Measurements from ENCODE around the gene RBMS3. TPM values are rescaled to one million over a fixed set of nuclear protein-coding genes. Genes with fewer than 3 reads are reported as not detected.

Gene RBMS3
- total RNA-seq, 1 experiment from 2014 or later, result 11.0 TPM

DNA sequence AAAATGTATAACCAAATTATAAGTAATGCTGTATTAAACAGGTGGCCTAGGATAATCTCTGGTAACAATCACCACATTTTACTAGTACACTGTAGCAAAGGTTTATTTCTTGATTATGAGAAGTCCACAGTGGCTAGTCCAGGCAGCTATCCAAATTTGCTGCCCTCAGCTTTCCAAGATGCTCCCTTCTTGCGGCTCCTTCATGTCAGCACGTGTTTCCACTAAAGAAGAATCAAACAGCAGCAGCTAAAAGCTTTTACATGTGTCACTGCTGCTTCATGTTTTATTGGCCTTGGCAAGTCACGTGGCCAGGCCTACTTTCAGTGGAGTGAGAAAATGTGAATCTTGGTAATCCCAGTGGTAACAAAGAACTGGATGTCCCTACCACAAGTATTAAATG, 5.6 kb upstream of the RBMS3 start:
- DNase-seq (ENCODE audit: low read depth), result no peak

DNA sequence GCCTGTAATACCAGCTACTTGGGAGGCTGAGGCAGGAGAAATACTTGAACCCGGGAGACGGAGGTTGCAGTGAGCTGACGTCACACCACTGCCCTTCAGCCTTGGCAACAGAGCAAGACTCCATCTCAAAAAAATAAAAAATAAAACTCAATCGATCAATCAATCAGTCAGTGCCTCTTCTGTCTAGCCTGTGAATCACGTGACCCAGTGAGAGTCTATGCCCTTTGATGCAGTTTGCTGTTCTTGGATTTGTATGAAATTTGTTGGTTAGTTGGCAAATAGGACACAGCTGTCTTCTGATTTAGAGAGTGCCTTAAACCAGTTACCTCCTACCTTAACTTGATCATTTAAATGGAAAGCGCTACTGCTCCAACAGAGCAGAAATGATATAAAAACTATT, 3.6 kb upstream of the RBMS3 start:
- no peak for DNase-seq (ENCODE audit: low read depth)

DNA sequence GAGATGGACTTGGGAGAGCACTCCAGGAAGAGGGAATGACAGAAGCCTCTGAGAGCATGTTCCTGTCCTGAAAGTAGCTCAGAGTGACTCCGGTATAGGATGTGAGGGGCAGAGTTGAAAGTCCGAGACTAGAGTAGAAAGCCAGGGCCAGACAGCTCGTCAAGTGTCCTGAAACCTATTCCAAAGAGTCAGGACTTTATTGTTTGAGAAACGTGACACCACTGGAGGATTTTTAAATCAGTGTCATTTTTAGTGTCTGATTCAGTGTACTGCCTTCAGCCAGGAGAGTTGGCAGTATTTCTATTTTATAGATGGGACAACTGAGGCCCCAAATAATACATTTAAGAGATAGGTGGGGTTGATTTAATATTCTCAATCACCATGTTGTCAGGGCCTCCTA, 1.6 kb upstream of the RBMS3 start:
- no peak for DNase-seq (ENCODE audit: low read depth)

- DNase-seq (ENCODE audit: low read depth), result peak; percentile 16
Measured at GRCh38 chr3:29279806-29280205, 1.1 kb upstream of the RBMS3 start.

DNA sequence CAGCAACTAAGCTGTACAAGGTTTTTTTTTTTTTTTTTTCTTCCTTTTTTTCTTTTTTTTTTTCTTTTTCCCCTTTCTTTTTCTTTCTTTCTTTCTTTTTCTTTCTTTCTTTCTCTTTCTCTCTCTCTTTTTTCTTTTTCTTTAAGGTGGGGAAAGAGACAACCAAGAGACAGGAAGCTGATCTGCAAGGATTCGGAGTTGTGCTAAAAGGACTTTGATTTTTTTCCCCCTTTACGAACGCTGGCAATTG, 148 bp downstream of the RBMS3 start:
- no peak for DNase-seq (ENCODE audit: low read depth)

DNA sequence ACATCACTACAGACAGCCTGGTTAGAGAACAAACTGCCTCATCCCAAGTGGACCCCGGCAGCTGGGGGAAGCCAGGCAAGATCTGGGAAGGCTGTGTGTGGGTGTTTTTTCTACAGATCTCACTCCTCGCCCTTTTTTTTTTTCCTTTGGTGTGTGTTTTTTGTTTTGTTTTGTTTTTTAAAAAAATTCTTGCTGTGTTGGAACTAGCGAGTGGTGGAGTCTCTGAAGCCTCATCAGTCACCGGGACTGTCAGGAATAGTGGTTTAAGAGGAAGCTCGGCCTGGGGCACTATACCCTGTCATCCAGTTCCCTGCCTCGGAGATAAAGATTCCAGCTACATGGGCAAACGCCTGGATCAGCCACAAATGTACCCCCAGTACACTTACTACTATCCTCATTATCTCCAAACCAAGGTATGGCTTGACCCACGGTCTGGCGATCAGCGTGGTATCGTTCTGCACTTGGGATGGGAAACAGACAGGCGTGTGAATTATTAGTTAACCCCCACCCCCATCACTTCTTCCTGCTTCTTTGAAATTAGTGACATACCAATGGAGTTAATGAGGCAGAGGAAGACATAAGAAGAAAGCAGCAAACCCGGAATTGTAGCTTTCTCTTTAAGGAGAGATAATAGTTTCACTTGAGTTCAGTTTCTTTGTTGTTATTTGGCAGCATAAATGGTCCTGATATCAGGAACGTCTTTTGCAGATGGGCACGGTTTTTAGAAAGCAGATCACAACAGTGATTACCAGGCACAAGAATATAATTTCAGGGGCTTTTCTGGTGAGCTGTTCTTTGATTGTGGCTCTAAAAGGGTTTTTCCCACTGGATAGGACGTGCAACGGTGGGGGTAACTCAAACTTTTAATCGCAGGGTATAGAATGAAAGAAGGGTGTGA, 722 bp downstream of the RBMS3 start:
- DNase-seq (ENCODE audit: low read depth), result peak; percentile 37

DNA sequence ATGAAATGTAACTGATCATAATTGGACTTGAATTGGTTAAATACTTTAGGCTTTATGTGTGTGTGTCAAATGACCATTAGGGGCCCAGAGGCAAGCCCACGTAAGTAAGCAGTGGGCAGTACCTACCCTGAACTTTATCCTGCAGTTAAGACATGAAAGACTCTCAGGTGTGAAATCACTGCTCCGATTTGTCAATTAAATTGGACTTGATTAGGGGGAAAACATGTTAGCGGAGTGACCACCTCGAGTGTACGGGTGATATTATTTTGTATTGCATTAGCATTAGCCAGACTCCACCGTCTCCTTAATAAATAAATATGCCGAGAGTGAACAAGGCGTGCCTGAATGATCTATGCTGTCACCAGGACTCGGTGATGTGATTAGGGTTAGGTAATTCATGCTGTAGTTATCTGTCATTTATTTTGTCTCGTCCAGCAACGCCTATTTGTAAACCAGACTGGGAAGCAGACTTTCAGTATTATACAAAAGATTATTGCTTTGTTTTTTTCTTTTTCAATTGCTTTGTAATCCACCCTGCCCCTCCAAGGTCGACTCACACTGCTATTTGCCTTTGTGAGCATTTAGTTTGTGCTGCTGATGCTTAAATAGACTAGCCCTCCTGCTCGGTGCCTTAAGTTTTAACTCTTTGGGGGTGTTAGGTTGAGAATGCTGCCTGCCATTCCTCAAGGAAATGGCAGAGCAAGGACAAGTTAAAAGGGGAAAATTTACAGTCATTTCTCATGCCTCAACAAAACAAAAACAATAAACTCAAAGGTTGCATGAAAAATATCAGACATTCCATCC, 1.8 kb downstream of the RBMS3 start:
- peak; percentile 17 for DNase-seq (ENCODE audit: low read depth)

DNA sequence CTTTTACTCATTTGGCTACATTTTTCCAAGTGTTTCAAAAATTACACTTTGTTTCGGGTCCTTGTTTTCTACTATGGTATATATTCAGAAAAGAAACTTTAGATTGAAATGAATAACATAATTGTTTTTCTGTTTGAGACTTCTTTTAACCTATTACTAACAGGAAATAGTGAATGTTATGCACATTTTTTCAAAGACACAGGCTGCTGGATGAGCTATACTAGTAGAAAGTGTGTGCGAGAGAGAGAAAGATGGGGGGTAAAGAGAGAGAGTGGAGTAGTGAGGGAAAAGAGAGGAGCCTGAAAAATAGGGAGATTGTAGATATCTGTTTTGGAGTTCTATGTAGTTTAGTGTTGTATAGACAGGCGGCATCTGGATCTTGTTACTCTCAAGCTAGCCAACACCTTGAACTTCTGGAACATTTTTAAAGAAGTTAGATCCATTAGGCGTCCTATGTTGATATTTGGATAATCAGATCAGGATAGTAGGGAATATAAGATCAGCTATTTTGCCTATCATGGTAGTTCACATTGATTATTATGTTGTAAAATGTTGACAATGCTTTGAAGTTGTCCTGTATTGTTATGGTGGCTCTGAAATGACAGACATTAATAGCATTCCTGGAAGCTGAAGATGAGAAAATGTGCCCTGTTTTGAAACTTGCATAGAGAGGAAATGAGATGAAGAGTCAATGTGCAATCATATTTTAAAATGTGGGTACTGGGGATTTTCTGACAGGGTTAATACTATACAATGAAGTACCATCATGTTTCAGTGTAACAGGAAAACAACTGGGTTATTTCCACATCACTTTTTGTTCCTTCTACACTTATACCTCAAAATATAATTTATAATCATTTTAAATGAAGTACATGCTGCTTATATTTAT, 2.6 kb downstream of the RBMS3 start:
- DNase-seq (ENCODE audit: low read depth), result no peak

- no peak for DNase-seq (ENCODE audit: low read depth)
Measured at GRCh38 chr3:29284497-29284896, 3.6 kb downstream of the RBMS3 start.

DNA sequence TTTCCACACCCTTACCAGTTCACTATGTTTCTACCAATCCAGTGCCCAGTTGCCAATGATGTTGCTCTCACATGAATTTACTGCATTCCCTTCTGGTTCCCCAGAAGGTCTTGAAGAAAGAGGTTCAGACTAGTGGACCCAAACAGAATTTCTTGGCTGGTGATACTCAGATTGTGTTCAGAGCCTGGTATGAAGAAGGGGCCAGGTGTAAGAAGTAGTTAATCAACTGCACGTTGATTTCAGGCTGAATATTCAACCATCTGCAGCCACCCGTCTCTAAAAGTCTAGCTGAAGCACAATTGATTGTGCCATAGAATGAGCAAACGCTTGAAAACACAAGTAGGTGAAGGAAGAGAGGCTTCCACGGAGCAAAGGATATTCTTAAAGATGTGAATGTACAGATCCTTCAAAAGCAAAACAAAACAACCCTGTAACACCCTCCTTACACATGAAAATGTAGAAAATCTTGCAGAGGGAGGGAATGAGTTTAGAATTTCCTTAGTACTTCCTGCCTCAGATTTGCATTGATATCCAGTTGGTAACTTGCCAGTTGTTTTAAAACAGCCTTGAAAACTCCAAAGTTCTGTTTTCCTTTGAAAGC, 4.7 kb downstream of the RBMS3 start:
- DNase-seq (ENCODE audit: low read depth), result peak; percentile 15

DNA sequence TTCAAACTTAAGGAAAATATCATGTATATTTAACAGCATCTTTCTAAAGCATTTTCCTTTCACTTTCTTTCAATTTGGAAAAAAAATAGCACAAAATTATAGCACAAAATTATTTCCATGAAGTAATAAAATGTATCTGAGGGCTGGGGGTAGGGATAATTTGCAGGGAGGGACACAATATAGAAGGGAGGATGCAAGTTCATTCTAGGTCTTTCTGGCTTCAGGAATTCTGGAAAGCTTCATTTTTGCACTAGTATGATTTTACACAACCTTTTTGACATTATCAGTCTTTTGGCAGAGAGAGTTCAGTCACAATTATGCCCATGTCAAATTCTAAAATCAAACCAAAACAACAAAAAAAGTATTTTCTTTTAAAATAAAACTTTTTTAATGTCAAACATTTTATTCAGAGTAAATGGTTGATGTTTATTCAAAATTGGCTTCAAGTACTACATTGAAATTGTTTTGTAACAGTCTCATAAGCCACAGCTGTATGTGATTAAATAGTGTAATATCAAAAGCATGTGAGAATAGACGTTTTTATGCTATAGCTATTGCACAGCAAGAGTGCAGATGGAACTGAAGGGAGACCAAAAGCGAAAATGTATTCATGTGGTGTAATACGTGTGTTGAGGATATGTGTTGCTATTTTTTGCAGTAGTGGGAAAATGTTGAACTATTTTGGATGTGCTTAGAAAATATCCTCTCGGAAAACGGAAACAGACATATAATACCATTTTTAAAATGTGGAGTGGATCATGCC, 5.8 kb downstream of the RBMS3 start:
- DNase-seq (ENCODE audit: low read depth), result peak; percentile 10

- DNase-seq (ENCODE audit: low read depth), result no peak
Measured at GRCh38 chr3:29290596-29290995, 9.7 kb downstream of the RBMS3 start.

DNA sequence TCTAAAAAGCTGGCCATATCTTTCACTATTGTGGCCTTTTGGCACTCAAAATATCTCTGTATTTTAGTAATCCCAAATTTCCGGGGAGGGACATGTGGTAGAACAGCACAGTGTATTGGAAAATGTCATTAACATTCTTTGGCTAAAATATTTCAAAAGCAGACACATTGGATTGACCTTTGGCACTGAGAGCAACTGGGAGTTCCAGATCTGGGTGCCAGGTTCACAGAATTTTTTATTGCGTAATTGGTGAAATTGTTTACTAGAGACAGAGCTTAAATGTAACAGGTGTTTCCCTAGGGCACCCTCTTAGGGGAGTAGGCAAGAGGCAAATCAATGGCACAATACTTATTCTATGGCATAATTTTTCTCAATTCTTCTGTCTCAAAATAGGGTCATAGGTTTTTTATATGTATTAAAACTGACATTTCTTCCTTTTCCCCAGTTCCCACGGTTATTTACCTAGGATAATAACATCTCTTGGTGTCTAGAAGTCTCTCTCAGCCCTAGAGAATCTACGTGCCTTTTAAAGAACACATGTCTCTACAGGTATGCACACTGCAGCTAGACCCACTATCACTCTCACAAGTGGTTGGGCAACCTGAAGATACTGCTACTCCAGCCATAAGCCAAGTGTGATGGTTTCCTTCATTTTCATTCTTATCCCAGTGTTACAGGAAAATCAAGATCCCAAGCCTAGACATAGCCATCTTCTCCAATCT, 10.6 kb downstream of the RBMS3 start:
- DNase-seq (ENCODE audit: low read depth), result no peak

- DNase-seq (ENCODE audit: low read depth), result no peak
Measured at GRCh38 chr3:29291982-29292363, 11.1 kb downstream of the RBMS3 start.

DNA sequence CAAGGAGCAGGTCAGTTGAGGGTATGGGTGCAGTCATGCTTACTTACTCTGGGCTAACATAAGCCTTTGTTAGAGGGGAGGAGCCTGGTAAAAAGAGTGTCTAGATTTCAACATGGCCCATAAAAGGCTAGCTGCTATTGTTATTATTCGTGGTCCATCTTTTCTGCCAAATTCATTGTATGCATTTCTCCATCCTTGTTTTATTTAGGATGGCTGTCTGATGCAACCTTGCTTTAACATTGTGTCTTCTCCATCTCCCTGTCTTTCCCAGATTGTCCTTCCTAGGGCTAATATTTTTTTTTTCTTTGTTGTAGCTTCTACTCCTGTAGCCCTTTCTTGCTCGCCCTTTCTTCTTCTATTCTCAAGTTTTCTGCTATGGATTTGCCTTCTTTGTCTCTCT, 12.6 kb downstream of the RBMS3 start:
- DNase-seq (ENCODE audit: low read depth), result no peak

- DNase-seq (ENCODE audit: low read depth), result no peak
Measured at GRCh38 chr3:29297998-29298397, 17.1 kb downstream of the RBMS3 start.

GRCh38 chr3:29301332-29302019, 20.6 kb downstream of the RBMS3 start:
- no peak for DNase-seq (ENCODE audit: low read depth)

- no peak for DNase-seq (ENCODE audit: low read depth)
Measured at GRCh38 chr3:29302619-29303018, 21.7 kb downstream of the RBMS3 start.

GRCh38 chr3:29307295-29307694, 26.4 kb downstream of the RBMS3 start:
- no peak for DNase-seq (ENCODE audit: low read depth)

DNA sequence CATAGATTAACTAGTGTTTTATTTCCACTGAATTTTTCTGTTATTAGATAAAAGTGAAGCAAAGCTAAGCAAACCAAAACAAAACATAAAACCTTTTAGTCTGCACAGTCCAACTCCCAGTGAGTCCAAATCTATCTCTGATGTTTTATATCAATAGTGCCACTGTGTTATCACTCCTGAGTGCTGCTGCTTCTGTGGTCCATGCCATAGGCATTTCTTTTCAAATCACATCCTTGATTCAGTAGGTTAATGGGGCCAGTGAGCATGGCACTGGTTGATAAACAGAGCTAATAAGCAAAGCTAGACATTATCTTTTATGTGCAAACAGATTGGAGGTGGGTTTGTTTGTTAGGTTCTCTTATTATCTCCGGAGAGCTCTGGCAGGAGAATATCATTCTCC, 30.0 kb downstream of the RBMS3 start:
- DNase-seq (ENCODE audit: low read depth), result no peak
